ENCODE results near the gene STAC.

- TF ChIP-seq CTCF (conservative IDR thresholded peaks at IDR 0.05; ENCODE audit: low read depth, low read length) (no peak), EZH2phosphoT487 (IDR thresholded peaks at IDR 0.05; ENCODE audit: borderline replicate concordance, low read length) (no peak)
These were observed 20.8 kb downstream of the STAC start for GRCh38 chr3:36401056-36401455.
